Uterus (tissue), 4 donors: ENCODE measurements around the gene MSI2. TPM values are rescaled to one million over a fixed set of nuclear protein-coding genes. Genes with fewer than 3 reads are reported as not detected.

Experiments used
- DNase-seq, 2 donors: peaks; one replicate each; pipeline ENCODE4 v3.0.0-alpha.2; 2019 to 2020
- H3K27ac ChIP-seq, 2 donors: fragments of 200-600 bp; sonication (generic); 1 replicate in 1 of 2; 2 replicates in 1 of 2; pipeline ENCODE4 v1.5.1; 2016 to 2018
- H3K27me3 ChIP-seq, 2 donors: fragments of 200-600 bp; sonication (generic); one replicate each; pipeline ENCODE4 v1.5.1; 2018 to 2019; ENCODE audit warnings: control low read depth in 1 of 2
- H3K36me3 ChIP-seq, 2 donors: fragments of 200-600 bp; sonication (generic); one replicate each; pipeline ENCODE4 v1.5.1; 2019; ENCODE audit warnings: control low read depth in 1 of 2
- H3K4me1 ChIP-seq, 2 donors: fragments of 200-600 bp; sonication (generic); one replicate each; pipeline ENCODE4 v1.5.1; 2018 to 2019; ENCODE audit warnings: control low read depth in 1 of 2
- H3K4me3 ChIP-seq, 2 donors: fragments of 200-600 bp; sonication (generic); 1 replicate in 1 of 2; 2 replicates in 1 of 2; pipeline ENCODE4 v1.5.1; 2018 to 2019; ENCODE audit warnings: mild to moderate bottlenecking in 1 of 2
- H3K9me3 ChIP-seq, 2 donors: fragments of 200-600 bp; sonication (generic); one replicate each; pipeline ENCODE4 v1.5.1; 2019; ENCODE audit warnings: control low read depth in 1 of 2
- POLR2A ChIP-seq, 2 donors: fragments of 450-650 bp; IDR thresholded peaks; one replicate each; pipeline ENCODE4 v1.6.1; 2016; ENCODE audit warnings: antibody characterized with exemption in 2 of 2, mild to moderate bottlenecking in 1 of 2, moderate library complexity in 1 of 2
- intact Hi-C: fragments of 100-400 bp; cut with DNase I; formaldehyde crosslinking; loops from one replicate; pipeline ENCODE4 v1.15.1; 2023; ENCODE audit warnings: low total_unique reads
- total RNA-seq, 4 donors: library from RNA; depleted of rRNA in 3 of 4; stranded (reverse); fragments of >200 nt in 3 of 4; gene quantifications; one replicate each; pipeline versions ENCODE4 v1.1.0 to v1.2.4, GENCODE V29; 2014 to 2023
- TF ChIP-seq, protein P1 (sequence below), 4 experiments: fragments of 200-600 bp in 2 of 4; fragments of 450-650 bp in 2 of 4; sonication (generic) in 2 of 4; IDR thresholded peaks; one replicate each; pipeline ENCODE4 v1.5.1; 2016 to 2019; ENCODE audit warnings: antibody characterized with exemption in 4 of 4, mild to moderate bottlenecking in 2 of 4, moderate library complexity in 1 of 4
- donor health status: DM: yes; HTN: yes; CAD: no.

The MSI2 gene
- total RNA-seq, 4 donors from 2014 or later = 13.2 to 60.8 (median 44.5) TPM

- Histone ChIP-seq H3K36me3 (no peaks in the 10 kb centered on the region), H3K27me3 (no peaks in the 10 kb centered on the region), H3K4me3 (no peak overlapping the region), H3K4me1 (no peaks in the 10 kb centered on the region), H3K9me3 (no peaks in the 10 kb centered on the region), H3K27ac (no peak overlapping the region)
- no peak for DNase-seq
- TF ChIP-seq POLR2A (IDR thresholded peaks at IDR 0.05) = no peak
- TF ChIP-seq, protein P1, sequence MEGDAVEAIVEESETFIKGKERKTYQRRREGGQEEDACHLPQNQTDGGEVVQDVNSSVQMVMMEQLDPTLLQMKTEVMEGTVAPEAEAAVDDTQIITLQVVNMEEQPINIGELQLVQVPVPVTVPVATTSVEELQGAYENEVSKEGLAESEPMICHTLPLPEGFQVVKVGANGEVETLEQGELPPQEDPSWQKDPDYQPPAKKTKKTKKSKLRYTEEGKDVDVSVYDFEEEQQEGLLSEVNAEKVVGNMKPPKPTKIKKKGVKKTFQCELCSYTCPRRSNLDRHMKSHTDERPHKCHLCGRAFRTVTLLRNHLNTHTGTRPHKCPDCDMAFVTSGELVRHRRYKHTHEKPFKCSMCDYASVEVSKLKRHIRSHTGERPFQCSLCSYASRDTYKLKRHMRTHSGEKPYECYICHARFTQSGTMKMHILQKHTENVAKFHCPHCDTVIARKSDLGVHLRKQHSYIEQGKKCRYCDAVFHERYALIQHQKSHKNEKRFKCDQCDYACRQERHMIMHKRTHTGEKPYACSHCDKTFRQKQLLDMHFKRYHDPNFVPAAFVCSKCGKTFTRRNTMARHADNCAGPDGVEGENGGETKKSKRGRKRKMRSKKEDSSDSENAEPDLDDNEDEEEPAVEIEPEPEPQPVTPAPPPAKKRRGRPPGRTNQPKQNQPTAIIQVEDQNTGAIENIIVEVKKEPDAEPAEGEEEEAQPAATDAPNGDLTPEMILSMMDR (IDR thresholded peaks at IDR 0.05) = no peak
- intact Hi-C loops = no loop called here
Observed at GRCh38 chr17:57561072-57561861, 304.9 kb downstream of the MSI2 start.

- intact Hi-C loops = no loop called here
- Histone ChIP-seq H3K27ac (no peak overlapping the region), H3K36me3 (no peaks in the 10 kb centered on the region)
Observed at GRCh38 chr17:57562184-57562698, 305.9 kb downstream of the MSI2 start.

GRCh38 chr17:57563958-57564357, 307.6 kb downstream of the MSI2 start:
- DNase-seq = no peak
- Histone ChIP-seq H3K4me3 (no peak overlapping the region), H3K27ac (no peak overlapping the region), H3K36me3 (no peaks in the 10 kb centered on the region), H3K27me3 (no peaks in the 10 kb centered on the region), H3K9me3 (no peaks in the 10 kb centered on the region), H3K4me1 (no peaks in the 10 kb centered on the region)
- no peak for TF ChIP-seq POLR2A (IDR thresholded peaks at IDR 0.05)
- TF ChIP-seq, protein P1 (IDR thresholded peaks at IDR 0.05) = no peak
- intact Hi-C loops = no loop called here

More at GRCh38 chr17:57562184-57562698, 305.9 kb downstream of the MSI2 start:
- Histone ChIP-seq H3K4me1 (no peaks in the 10 kb centered on the region), H3K27me3 (no peaks in the 10 kb centered on the region), H3K9me3 (no peaks in the 10 kb centered on the region), H3K4me3 (no peak overlapping the region)
- DNase-seq = no peak
- TF ChIP-seq, protein P1 (IDR thresholded peaks at IDR 0.05) = no peak
- no peak for TF ChIP-seq POLR2A (IDR thresholded peaks at IDR 0.05)

DNA sequence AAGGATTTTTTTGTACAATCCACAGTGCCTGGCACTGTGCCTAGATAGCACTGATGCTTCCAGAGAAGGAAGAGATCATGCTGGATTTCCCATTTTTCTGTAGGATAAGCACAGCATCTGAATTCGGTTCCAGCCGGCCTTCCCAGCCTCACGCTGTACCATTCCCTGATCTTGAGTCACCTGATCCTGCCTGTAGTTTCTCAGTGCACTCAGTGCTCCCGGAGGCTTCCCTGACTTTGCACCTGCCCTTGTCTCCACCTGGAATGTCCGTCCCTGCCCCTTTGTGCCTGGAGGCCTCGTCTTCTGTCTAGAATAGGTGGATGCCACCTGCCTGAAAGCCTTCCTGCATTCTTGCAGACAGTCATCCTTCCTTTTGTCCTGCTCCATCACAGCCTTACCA, 308.9 kb downstream of the MSI2 start:
- no peak for TF ChIP-seq POLR2A (IDR thresholded peaks at IDR 0.05)
- TF ChIP-seq, protein P1 (IDR thresholded peaks at IDR 0.05) = no peak
- no peaks in the 10 kb centered on the region for H3K27me3 ChIP-seq
- no peak for DNase-seq
- intact Hi-C loops = no loop called here
- no peaks in the 10 kb centered on the region for H3K9me3 ChIP-seq
- H3K36me3 ChIP-seq = no peaks in the 10 kb centered on the region
- H3K4me3 ChIP-seq = no peak overlapping the region
- H3K4me1 ChIP-seq = no peaks in the 10 kb centered on the region
- no peak overlapping the region for H3K27ac ChIP-seq

DNA sequence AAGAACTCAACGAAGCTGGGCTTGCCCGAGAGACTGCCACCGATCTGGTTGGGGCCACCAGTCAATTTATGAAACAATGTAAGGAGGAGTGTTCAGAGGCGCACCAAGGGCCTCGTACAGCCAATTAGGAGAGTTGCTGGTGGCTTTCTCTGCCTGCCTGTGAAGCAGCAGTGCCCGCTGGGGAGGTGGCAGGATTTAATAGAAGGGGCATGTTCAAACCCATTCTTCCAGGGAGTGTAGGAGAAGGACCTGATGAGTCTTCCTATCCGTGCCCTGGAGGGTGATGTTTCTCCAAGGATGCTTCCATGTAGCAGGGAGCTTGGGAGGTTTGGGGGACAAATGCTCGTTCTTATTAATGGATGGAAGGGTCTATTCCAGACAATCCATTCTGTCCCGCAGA, 310.4 kb downstream of the MSI2 start:
- no peak for DNase-seq
- Histone ChIP-seq H3K4me3 (no peak overlapping the region), H3K36me3 (no peaks in the 10 kb centered on the region), H3K27ac (no peak overlapping the region), H3K4me1 (no peaks in the 10 kb centered on the region), H3K27me3 (no peaks in the 10 kb centered on the region), H3K9me3 (no peaks in the 10 kb centered on the region)
- intact Hi-C loops = no loop called here
- no peak for TF ChIP-seq POLR2A (IDR thresholded peaks at IDR 0.05)
- TF ChIP-seq, protein P1 (IDR thresholded peaks at IDR 0.05) = no peak
